NCI-H1930 (cell line): ENCODE data around the gene TOB2.
"Not testable (repeated sequence)": the region's sequence is repeated elsewhere in the genome, so short reads cannot be mapped to it uniquely, and the experiment has no call there.

Experiments used
- DNase-seq, 2 experiments: peaks; one replicate each; lab custom pipeline; 2025; lab: John Stamatoyannopoulos, UW

Gene TOB2

GRCh38 chr22:41461901-41462300, 15.3 kb upstream of the TOB2 start:
- no peak for DNase-seq

GRCh38 chr22:41460071-41460470, 13.5 kb upstream of the TOB2 start:
- not testable (repeated sequence) for DNase-seq

- DNase-seq = no peak
Observed at GRCh38 chr22:41459431-41459830, 12.8 kb upstream of the TOB2 start.

- no peak for DNase-seq
Observed at GRCh38 chr22:41458161-41458728, 11.6 kb upstream of the TOB2 start.

- DNase-seq = peak; percentile 96 to 98
Observed at GRCh38 chr22:41448189-41448808, 1.7 kb upstream of the TOB2 start.

GRCh38 chr22:41447435-41448188, 1.0 kb upstream of the TOB2 start:
- peak; percentile 38 to 46 for DNase-seq

- DNase-seq = no peak
Observed at GRCh38 chr22:41446057-41446501, 522 bp downstream of the TOB2 start.

- no peak for DNase-seq
Observed at GRCh38 chr22:41445129-41446056, 1.2 kb downstream of the TOB2 start.

- DNase-seq = peak; percentile 90 to 95
Observed at GRCh38 chr22:41444360-41445128, 2.1 kb downstream of the TOB2 start.

- DNase-seq = no peak
Observed at GRCh38 chr22:41442240-41442792, 4.3 kb downstream of the TOB2 start.

GRCh38 chr22:41440511-41440910, 6.1 kb downstream of the TOB2 start:
- not testable (repeated sequence) for DNase-seq

- DNase-seq = no peak
Observed at GRCh38 chr22:41437198-41437597, 9.4 kb downstream of the TOB2 start.

- no peak for DNase-seq
Observed at GRCh38 chr22:41436322-41437113, 10.1 kb downstream of the TOB2 start.

GRCh38 chr22:41435560-41435959, 11.0 kb downstream of the TOB2 start:
- DNase-seq = no peak

GRCh38 chr22:41434361-41435003, 12.1 kb downstream of the TOB2 start:
- not testable (repeated sequence) for DNase-seq

- not testable (repeated sequence) for DNase-seq
Observed at GRCh38 chr22:41433480-41433879, 13.1 kb downstream of the TOB2 start.

- no peak for DNase-seq
Observed at GRCh38 chr22:41431656-41432055, 14.9 kb downstream of the TOB2 start.

- no peak for DNase-seq
Observed at GRCh38 chr22:41429951-41430332, 16.7 kb downstream of the TOB2 start.

- no peak for DNase-seq
Observed at GRCh38 chr22:41429232-41429950, 17.2 kb downstream of the TOB2 start.
